HG02970 (cell line): ENCODE data around the gene MFAP5.

ENCODE experiments used
- ATAC-seq: cut with Tn5 transposase; IDR thresholded peaks from one replicate; pipeline ENCODE4 v1.9.1; 2021; ENCODE audit warnings: mild to moderate bottlenecking, moderate library complexity, moderate number of reproducible peaks; ENCODE audit not compliant: unreplicated experiment, low FRiP score

MFAP5 gene

GRCh38 chr12:8662593-8662992 lies at the start of gene MFAP5:
Gene MFAP5 (minus strand): TSS chr12:8662826. CDS start chr12:8662104, 722 bp downstream.
- ATAC-seq, result no peak

- no peak for ATAC-seq
These were observed 46.7 kb upstream of the MFAP5 start for GRCh38 chr12:8709124-8709830.

- no peak for ATAC-seq
These were observed 39.5 kb upstream of the MFAP5 start for GRCh38 chr12:8702159-8702558.

- ATAC-seq, result no peak
These were observed 38.5 kb upstream of the MFAP5 start for GRCh38 chr12:8701046-8701660.

GRCh38 chr12:8699714-8700113 lies 37.1 kb upstream of the MFAP5 start:
- ATAC-seq, result no peak

GRCh38 chr12:8698879-8699278 lies 36.3 kb upstream of the MFAP5 start:
- no peak for ATAC-seq

- ATAC-seq, result peak; percentile 21
These were observed 35.7 kb upstream of the MFAP5 start for GRCh38 chr12:8698132-8698851.

GRCh38 chr12:8697476-8698131 lies 35.0 kb upstream of the MFAP5 start, which contains the start of gene RIMKLB:
Gene RIMKLB (plus strand): TSS chr12:8697991. CDS start chr12:8713867, 15,876 bp downstream.
- peak; percentile 67 for ATAC-seq

- peak; percentile 22 for ATAC-seq
These were observed 34.5 kb upstream of the MFAP5 start for GRCh38 chr12:8697120-8697475.

- ATAC-seq, result no peak
These were observed 33.9 kb upstream of the MFAP5 start for GRCh38 chr12:8696442-8697090.

- no peak for ATAC-seq
These were observed 32.5 kb upstream of the MFAP5 start for GRCh38 chr12:8695116-8695515.

GRCh38 chr12:8692573-8692972 lies 29.9 kb upstream of the MFAP5 start:
- ATAC-seq, result no peak

- no peak for ATAC-seq
These were observed 27.1 kb upstream of the MFAP5 start for GRCh38 chr12:8689681-8690080.

- ATAC-seq, result no peak
These were observed 25.4 kb upstream of the MFAP5 start for GRCh38 chr12:8687846-8688601.

GRCh38 chr12:8685051-8685450 lies 22.4 kb upstream of the MFAP5 start:
- ATAC-seq, result no peak

GRCh38 chr12:8681129-8681884 lies 18.7 kb upstream of the MFAP5 start:
- ATAC-seq, result no peak

GRCh38 chr12:8680533-8680932 lies 17.9 kb upstream of the MFAP5 start:
- no peak for ATAC-seq

- no peak for ATAC-seq
These were observed 16.1 kb upstream of the MFAP5 start for GRCh38 chr12:8678661-8679111.

- ATAC-seq, result no peak
These were observed 14.7 kb upstream of the MFAP5 start for GRCh38 chr12:8677362-8677761.
